ENCODE results near the gene CALN1.
"Not testable (repeated sequence)": the region's sequence is repeated elsewhere in the genome, so short reads cannot be mapped to it uniquely, and the experiment has no call there.

Gene CALN1

GRCh38 chr7:71976645-71977044, 435.5 kb downstream of the CALN1 start:
- no peak for DNase-seq (ENCODE audit: low read depth)

- no peak for DNase-seq (ENCODE audit: low read depth)
Observed at GRCh38 chr7:71974611-71975010, 437.5 kb downstream of the CALN1 start.

- no peak for DNase-seq (ENCODE audit: low read depth)
Observed at GRCh38 chr7:71972534-71972933, 439.6 kb downstream of the CALN1 start.

- DNase-seq (ENCODE audit: low read depth), result no peak
Observed at GRCh38 chr7:71970725-71971124, 441.4 kb downstream of the CALN1 start.

GRCh38 chr7:71962636-71963035, 449.5 kb downstream of the CALN1 start:
- no peak for DNase-seq (ENCODE audit: low read depth)

GRCh38 chr7:71961283-71961682, 450.9 kb downstream of the CALN1 start:
- DNase-seq (ENCODE audit: low read depth), result no peak

GRCh38 chr7:71942115-71942514, 470.0 kb downstream of the CALN1 start:
- DNase-seq (ENCODE audit: low read depth), result no peak

- DNase-seq (ENCODE audit: low read depth), result peak; percentile 1
Observed at GRCh38 chr7:71937840-71938371, 474.2 kb downstream of the CALN1 start.

GRCh38 chr7:71935674-71936073, 476.5 kb downstream of the CALN1 start:
- DNase-seq (ENCODE audit: low read depth), result no peak

- no peak for DNase-seq (ENCODE audit: low read depth)
Observed at GRCh38 chr7:71933426-71933825, 478.7 kb downstream of the CALN1 start.

- DNase-seq (ENCODE audit: low read depth), result no peak
Observed at GRCh38 chr7:71925663-71926062, 486.5 kb downstream of the CALN1 start.

- not testable (repeated sequence) for DNase-seq (ENCODE audit: low read depth)
Observed at GRCh38 chr7:71914204-71914603, 497.9 kb downstream of the CALN1 start.

- DNase-seq (ENCODE audit: low read depth), result no peak
Observed at GRCh38 chr7:71912476-71912875, 499.7 kb downstream of the CALN1 start.

GRCh38 chr7:71911051-71911450, 501.1 kb downstream of the CALN1 start:
- DNase-seq (ENCODE audit: low read depth), result no peak

- no peak for DNase-seq (ENCODE audit: low read depth)
Observed at GRCh38 chr7:71905821-71906220, 506.3 kb downstream of the CALN1 start.

GRCh38 chr7:71904484-71904883, 507.7 kb downstream of the CALN1 start:
- DNase-seq (ENCODE audit: low read depth), result no peak

GRCh38 chr7:71900556-71900955, 511.6 kb downstream of the CALN1 start:
- DNase-seq (ENCODE audit: low read depth), result no peak

- no peak for DNase-seq (ENCODE audit: low read depth)
Observed at GRCh38 chr7:71896535-71896934, 515.6 kb downstream of the CALN1 start.

GRCh38 chr7:71886046-71886445, 526.1 kb downstream of the CALN1 start:
- DNase-seq (ENCODE audit: low read depth), result no peak

GRCh38 chr7:71885487-71885886, 526.7 kb downstream of the CALN1 start:
- DNase-seq (ENCODE audit: low read depth), result no peak

GRCh38 chr7:71883415-71883814, 528.7 kb downstream of the CALN1 start:
- no peak for DNase-seq (ENCODE audit: low read depth)

GRCh38 chr7:71871446-71871845, 540.7 kb downstream of the CALN1 start:
- DNase-seq (ENCODE audit: low read depth), result no peak

- no peak for DNase-seq (ENCODE audit: low read depth)
Observed at GRCh38 chr7:71870812-71871211, 541.3 kb downstream of the CALN1 start.

- DNase-seq (ENCODE audit: low read depth), result peak; percentile 30
Observed at GRCh38 chr7:71868797-71869196, 543.3 kb downstream of the CALN1 start.

- no peak for DNase-seq (ENCODE audit: low read depth)
Observed at GRCh38 chr7:71867626-71868025, 544.5 kb downstream of the CALN1 start.

Measured in stromal cell of bone marrow (primary cell).